PFSK-1 (cell line): ENCODE data around the gene DPF3.

ENCODE experiments used
- FOXP2 ChIP-seq: optimal IDR thresholded peaks from 2 replicates; pipeline ENCODE3; 2011; ENCODE audit warnings: borderline replicate concordance, control low read depth, inconsistent platforms; ENCODE audit not compliant: insufficient read depth; ENCODE audit errors: extremely low read length, extremely low read depth
- POLR2AphosphoS5 ChIP-seq: IDR thresholded peaks from 2 replicates; pipeline ENCODE4 v1.6.1; 2012; ENCODE audit warnings: low read depth, mild to moderate bottlenecking, control low read depth, low read length, moderate library complexity
- REST ChIP-seq, 2 experiments: IDR thresholded peaks; 2 replicates each; pipeline versions ENCODE4 v1.6.1 to v1.8.0; 2011 to 2012; ENCODE audit warnings: low read depth in 2 of 2, low read length in 2 of 2, control low read depth in 1 of 2, inconsistent platforms in 1 of 2, mild to moderate bottlenecking in 1 of 2, moderate library complexity in 1 of 2; ENCODE audit not compliant: insufficient read depth in 1 of 2
- SIN3A ChIP-seq: IDR thresholded peaks from 2 replicates; pipeline ENCODE4 v1.6.1; 2012; ENCODE audit warnings: mild to moderate bottlenecking, low read length, moderate library complexity, borderline replicate concordance; ENCODE audit not compliant: insufficient read depth
- TAF1 ChIP-seq: IDR thresholded peaks from 2 replicates; pipeline ENCODE4 v1.6.1; 2012; ENCODE audit warnings: low read length, control low read depth, borderline replicate concordance; ENCODE audit not compliant: insufficient read depth

DPF3 gene

DNA sequence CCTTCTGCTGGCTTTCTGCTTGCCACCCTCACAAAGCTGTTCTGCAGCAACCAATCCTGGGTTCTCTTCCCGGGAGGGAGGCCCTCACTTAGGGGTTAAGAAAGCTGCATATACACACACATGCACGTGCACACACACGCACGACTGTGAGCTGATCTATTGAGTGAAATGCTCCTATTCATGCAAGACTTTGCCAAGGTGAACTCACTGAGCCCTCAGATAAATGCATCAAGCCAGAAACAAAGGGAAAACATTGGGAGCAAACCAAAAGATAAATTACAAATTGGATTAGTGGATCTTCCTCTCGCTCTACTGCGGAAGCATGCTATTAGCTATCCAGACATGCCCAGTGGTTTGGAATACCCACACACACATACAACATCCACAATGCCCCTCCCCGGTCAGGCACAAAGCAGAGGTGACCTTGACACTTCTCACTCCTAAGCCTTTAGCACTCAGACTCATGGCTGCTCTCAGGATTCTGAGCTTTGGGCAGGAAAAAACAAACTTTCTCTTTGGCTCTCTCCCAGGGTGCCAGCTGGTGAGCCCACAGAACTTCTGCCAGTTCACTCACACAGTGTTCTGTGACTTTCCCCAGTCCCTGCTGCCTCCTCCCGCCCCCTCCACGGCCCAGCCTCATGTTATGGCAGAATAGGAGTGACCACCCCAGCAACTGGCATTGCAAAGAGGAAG lies 320.0 kb downstream of the DPF3 start:
- no peak for TF ChIP-seq TAF1
- no peak for TF ChIP-seq FOXP2
- TF ChIP-seq REST (IDR thresholded peaks at IDR 0.05; ENCODE audit: insufficient read depth in 1 of 2, low read depth in 2 of 2, low read length in 2 of 2) = no peak
- no peak for TF ChIP-seq POLR2AphosphoS5
- TF ChIP-seq SIN3A = no peak
